HL-60/S4 treated with retinoic acid at 250 ng/mL for 4 days and 3 days (cell line): ENCODE results near the gene SNX30.
"Not testable (repeated sequence)": the region's sequence is repeated elsewhere in the genome, so short reads cannot be mapped to it uniquely, and the experiment has no call there.

Source experiments
- in situ Hi-C: fragments of 300-500 bp; cut with MboI; formaldehyde crosslinking; loops from 2 replicates; pipeline ENCODE4 v1.7.0; 2022; ENCODE audit warnings: low sequenced_read_pairs

SNX30 gene, protein sequence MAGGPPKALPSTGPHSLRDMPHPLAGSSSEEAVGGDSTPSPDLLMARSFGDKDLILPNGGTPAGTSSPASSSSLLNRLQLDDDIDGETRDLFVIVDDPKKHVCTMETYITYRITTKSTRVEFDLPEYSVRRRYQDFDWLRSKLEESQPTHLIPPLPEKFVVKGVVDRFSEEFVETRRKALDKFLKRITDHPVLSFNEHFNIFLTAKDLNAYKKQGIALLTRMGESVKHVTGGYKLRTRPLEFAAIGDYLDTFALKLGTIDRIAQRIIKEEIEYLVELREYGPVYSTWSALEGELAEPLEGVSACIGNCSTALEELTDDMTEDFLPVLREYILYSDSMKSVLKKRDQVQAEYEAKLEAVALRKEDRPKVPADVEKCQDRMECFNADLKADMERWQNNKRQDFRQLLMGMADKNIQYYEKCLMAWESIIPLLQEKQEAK

GRCh38 chr9:112750016-112750763 is at the start of gene SNX30:
Gene SNX30 (plus strand): TSS chr9:112750760. CDS start chr9:112751002, 242 bp downstream.
- in situ Hi-C loops = no loop called here

DNA sequence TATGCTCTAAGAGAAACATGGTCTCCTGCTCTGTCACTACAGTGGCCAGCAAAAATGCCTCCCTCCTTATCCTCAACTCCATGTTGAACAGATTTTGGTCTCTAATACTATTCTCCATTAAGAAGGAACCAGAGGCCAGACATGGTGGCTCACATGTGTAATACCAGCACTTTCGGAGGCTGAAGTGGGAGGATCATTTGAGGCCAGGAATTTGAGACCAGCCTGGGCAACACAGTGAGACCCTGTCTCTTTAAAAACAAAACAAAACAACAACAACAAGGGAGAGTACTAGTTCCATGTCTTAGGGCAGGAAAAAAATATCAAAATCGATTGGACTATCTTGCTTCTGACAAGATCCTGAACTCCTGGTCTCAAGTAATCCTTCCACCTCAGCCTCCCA is 47.3 kb upstream of the SNX30 start:
- in situ Hi-C loops = no loop called here

- in situ Hi-C loops = no loop called here
These were observed 44.7 kb upstream of the SNX30 start for GRCh38 chr9:112705768-112706427.

GRCh38 chr9:112711050-112711689 is 39.4 kb upstream of the SNX30 start:
- in situ Hi-C loops = no loop called here

DNA sequence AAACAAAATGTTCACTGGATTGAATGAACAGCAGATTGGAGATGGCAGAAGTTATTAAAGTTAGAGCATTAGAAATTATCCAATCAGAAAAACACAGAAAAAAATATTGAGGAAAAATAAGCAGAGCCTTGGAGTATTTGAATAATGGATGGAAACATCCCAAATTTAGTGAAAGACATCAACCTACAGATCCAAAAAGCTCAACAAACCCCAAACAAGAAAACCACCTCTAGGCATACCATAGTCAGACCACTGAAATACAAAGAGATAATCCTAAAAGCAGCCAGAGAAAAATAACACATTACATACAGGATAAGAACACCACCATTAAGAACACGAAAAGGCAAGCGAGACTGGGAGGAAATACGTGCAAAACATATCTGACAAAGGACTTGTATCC is 37.9 kb upstream of the SNX30 start:
- in situ Hi-C loops = no loop called here

GRCh38 chr9:112717661-112718331 is 32.8 kb upstream of the SNX30 start, which contains the start of gene INIP:
Gene INIP (minus strand): TSS chr9:112718117. CDS start chr9:112716485, 1,632 bp downstream.
- in situ Hi-C loops = no loop called here

DNA sequence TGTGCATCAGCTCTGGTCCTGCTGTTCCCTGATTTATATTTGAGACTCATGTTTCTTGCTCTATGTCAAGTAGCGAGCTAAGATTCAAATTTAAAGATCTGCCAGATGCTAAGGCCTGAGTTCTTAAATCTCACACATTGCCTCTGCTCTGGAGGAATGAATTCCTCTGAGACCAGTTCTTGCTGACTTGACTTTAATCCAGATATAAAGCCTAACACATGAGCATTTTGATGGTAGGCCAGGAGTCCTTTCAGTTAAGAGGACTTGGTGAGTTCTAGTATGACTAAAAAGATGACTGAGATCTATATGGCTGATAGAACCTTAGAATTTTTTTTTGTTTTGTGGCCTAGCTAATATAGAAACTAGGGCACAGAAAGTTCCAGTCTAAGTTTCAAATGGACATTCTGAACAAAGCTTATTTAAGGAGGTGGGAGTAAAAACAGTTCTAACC is 31.3 kb upstream of the SNX30 start:
- in situ Hi-C loops = no loop called here

GRCh38 chr9:112719696-112720095 is 30.9 kb upstream of the SNX30 start:
- in situ Hi-C loops = no loop called here

DNA sequence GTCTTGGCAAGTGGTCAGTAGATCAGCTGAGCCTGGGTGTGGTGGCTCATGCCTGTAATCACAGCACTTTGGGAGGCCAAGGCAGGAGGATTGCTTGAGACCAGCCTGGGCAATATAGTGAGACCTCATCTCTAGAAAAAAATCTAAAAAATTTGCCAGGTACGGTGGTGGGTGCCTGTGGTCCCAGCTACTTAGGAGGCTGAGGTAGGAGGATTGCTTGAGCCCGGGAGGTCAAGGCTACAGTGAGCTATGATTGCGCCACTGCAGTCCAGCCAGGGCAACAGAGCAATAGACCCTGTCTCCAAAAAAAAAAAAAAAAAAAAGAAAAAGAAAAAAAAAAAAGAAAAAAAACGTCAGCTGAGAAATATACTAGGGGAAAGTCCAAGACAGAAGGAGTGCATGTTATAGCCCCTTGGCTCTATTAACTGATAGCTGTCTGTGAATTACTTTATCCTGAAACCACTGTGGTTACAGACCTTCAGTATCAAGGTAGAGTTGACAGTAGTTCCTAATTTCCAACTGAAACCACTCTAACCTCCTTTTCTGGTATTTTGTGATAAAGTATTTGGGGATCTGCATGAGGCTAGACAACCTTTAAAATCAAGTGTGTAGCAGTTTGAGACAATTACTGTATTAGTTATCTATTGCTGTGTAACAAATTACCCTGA is 30.3 kb upstream of the SNX30 start:
- in situ Hi-C loops = no loop called here

DNA sequence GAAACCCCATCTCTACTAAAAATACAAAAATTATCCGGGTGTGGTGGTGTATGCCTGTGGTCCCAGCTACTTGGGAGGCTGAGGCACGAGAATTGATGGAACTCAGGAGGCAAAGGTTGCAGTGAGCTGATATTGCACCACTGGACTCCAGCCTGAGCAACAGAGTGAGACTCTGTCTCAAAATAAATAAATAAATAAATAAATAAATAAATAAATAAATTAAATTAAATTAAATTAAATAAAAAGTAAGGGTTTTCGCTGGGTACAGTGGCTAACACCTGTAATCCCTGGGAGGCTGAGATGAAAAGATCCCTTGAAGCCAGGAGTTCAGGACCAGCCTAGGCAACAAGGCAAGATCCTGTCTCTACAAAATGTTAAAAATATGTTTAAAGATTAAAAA is 27.8 kb upstream of the SNX30 start:
- in situ Hi-C loops = not testable (repeated sequence)

DNA sequence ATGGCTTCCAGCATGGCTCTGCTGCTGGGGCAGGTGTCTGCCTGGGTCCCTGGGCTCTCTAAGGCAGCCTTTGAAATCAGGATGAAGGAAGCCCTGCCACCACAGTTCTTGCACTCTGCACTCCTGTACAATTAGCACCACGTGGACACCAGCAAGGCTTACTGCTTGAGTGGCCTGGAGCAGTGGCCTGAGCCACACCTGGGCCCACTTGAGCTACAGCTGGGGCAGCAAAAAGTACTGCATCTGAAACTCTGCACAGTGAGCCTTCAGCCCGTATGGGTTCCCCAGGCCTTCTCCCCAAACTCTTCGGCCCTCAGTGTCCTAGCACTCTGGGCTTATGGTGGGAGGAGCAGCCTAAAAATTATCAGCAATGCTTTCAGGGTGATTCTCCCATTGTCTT is 24.6 kb upstream of the SNX30 start:
- in situ Hi-C loops = no loop called here

- in situ Hi-C loops = no loop called here
These were observed 24.1 kb upstream of the SNX30 start for GRCh38 chr9:112726428-112726827.

- in situ Hi-C loops = no loop called here
These were observed 22.2 kb upstream of the SNX30 start for GRCh38 chr9:112728401-112728800.

- in situ Hi-C loops = no loop called here
These were observed 18.6 kb upstream of the SNX30 start for GRCh38 chr9:112731971-112732370.

DNA sequence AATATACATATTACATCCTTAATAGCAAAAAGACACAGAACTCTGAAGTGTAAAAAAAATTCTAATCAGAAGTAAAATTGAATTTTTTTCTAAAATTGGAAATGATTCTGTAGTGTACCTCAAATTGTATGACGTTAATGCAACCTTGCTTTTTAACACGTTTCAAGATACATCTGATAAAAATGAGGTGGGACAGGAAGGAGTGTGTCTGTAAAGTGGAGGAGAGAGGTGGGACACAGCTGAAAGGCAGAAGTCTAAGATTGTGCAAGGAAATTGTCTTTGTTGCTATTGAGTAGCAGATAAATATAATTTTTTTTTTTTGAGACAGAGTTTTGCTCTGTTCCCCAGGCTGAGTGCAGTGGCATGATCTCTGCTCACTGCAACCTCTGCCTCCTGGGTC is 15.7 kb upstream of the SNX30 start:
- in situ Hi-C loops = no loop called here

GRCh38 chr9:112743216-112743836 is 7.2 kb upstream of the SNX30 start:
- in situ Hi-C loops = no loop called here

GRCh38 chr9:112744177-112744576 is 6.4 kb upstream of the SNX30 start:
- in situ Hi-C loops = no loop called here

DNA sequence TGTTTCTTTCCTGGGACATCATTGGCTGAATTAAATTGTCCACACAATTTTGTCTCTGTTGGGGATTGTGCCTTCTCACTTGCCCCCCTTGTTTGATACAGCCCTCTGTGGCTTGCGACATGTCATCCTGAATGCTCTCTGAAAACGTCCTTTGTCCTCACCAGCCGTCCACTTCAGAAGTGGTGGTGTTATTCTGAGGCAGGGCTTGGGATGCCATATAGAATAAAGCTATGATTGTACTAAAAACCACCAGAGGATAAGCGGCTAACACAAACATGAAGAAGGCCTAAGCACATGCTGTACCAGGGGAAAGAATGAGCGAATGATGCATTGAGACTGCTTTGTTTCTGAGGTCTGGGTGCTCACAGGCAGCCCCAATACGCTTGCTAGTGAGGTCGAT is 3.5 kb upstream of the SNX30 start:
- in situ Hi-C loops = no loop called here

DNA sequence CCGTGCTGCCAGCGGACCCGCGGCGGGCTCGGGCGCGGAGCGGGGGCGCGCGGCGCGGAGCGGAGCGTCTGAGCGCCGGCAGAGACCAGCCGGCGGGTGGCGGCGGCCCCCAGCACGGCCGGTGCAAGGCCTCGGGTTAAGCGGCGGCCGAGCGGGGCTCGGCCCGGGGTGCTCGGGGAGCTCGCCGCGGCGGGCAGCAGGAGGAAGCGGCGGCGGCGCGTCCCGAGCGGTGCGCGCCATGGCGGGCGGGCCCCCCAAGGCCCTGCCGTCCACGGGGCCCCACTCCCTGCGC is 150 bp downstream of the SNX30 start:
- in situ Hi-C loops = no loop called here
